MCF 10A (cell line): ENCODE measurements around the gene TNK2. TPM values are rescaled to one million over a fixed set of nuclear protein-coding genes. Genes with fewer than 3 reads are reported as not detected.

Experiments used
- BruUV-seq: library from RNA; stranded (reverse); fragments of 400-500 nt; replicated peaks from 2 replicates; lab custom pipeline; 2021; lab: Mats Ljungman, UMichigan
- CTCF ChIA-PET: fragments of 300-600 bp; sonication (Branson Sonifier 250); formaldehyde crosslinking; extraction: SDS; loops from one replicate; lab custom pipeline; 2021; ENCODE audit warnings: antibody characterized with exemption, inconsistent platforms; lab: Yijun Ruan, JAX
- POLR2A ChIA-PET: fragments of 300-600, 350-650 bp; sonication (Branson Sonifier 250); formaldehyde crosslinking; extraction: SDS; loops from one replicate; lab custom pipeline; 2020; ENCODE audit warnings: antibody characterized with exemption, inconsistent platforms; lab: Yijun Ruan, JAX
- DNase-seq: peaks from one replicate; pipeline ENCODE4 v3.0.0-alpha.2; 2018; ENCODE audit not compliant: unreplicated experiment
- H3K27ac Mint-ChIP-seq: one replicate; pipeline ENCODE4 v1.8.0; 2022; ENCODE audit warnings: mild to moderate bottlenecking, low read depth, mixed read lengths; ENCODE audit not compliant: unreplicated experiment
- H3K27me3 Mint-ChIP-seq: one replicate; pipeline ENCODE4 v1.8.0; 2022; ENCODE audit warnings: mixed read lengths; ENCODE audit not compliant: insufficient read depth, unreplicated experiment
- H3K36me3 Mint-ChIP-seq: one replicate; pipeline ENCODE4 v1.8.0; 2022; ENCODE audit warnings: mild to moderate bottlenecking, moderate library complexity, mixed read lengths; ENCODE audit not compliant: insufficient read depth, unreplicated experiment
- H3K4me1 Mint-ChIP-seq: one replicate; pipeline ENCODE4 v1.8.0; 2022; ENCODE audit warnings: mixed read lengths; ENCODE audit not compliant: insufficient read depth, unreplicated experiment
- H3K4me3 Mint-ChIP-seq: one replicate; pipeline ENCODE4 v1.8.0; 2022; ENCODE audit warnings: mild to moderate bottlenecking, moderate library complexity, mixed read lengths; ENCODE audit not compliant: unreplicated experiment
- H3K9me3 Mint-ChIP-seq: one replicate; pipeline ENCODE4 v1.8.0; 2022; ENCODE audit warnings: mixed read lengths; ENCODE audit not compliant: unreplicated experiment
- intact Hi-C: fragments of 100-400 bp; cut with micrococcal nuclease; formaldehyde crosslinking; loops from 2 replicates; pipeline ENCODE4 v1.14.1; 2022
- microRNA-seq: library from miRNA; unstranded; fragments of <30 nt; microRNA quantifications from one replicate; pipeline ENCODE4 v1.2.0, GENCODE V29; 2022
- total RNA-seq: library from RNA; stranded (reverse); gene quantifications from 2 replicates; pipeline ENCODE4 v1.2.3, GENCODE V29; 2022
- TF ChIP-seq, protein P1 (sequence below): fragments of 200-600 bp; IDR thresholded peaks from one replicate; pipeline ENCODE4 v1.8.0; 2022; ENCODE audit warnings: antibody characterized with exemption, mild to moderate bottlenecking; ENCODE audit not compliant: unreplicated experiment

Gene TNK2
- total RNA-seq, 1 experiment from 2014 or later: 75.8 TPM

DNA sequence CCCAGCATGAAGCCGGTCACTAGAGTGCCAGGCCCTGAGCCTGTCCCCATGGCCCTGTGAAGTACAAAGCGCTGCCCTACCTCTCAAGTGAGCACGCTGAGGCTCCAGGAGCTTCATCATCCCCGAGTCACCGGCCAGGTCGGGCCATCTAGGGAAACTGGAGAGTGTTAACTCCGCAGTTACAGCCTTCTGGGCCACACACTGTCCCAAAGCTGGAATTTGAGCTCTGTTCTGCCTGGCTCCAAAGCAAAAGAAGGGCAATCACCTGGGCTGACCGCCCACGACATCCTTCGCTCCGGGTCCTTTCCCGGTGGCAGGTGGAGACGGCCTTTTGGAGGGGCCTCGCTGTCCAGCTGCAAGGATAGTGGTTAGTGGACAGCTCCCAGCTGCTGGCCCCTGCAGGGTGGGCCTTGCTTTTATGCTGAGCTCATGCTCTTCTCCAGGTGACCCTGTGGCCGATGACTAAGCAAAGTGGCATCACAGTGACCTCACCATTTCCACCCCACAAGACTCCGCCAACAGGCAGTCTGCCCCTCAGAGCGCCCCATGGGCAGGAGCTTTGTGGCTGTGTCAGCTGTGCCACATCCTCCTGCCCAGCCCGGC, 93.1 kb downstream of the TNK2 start:
- intact Hi-C loops: no loop called here
- BruUV-seq: no TSS peak
- H3K4me3 Mint-ChIP-seq: no peak overlapping the region
- no peaks in the 10 kb centered on the region for H3K9me3 Mint-ChIP-seq
- peaks cover 63% of the 10 kb centered on the region for H3K27me3 Mint-ChIP-seq
- CTCF ChIA-PET: interaction anchor here (1.9 kb wide), 1 partner anchor 35 kb away, joined by 7 read pairs; no protein-coding TSS in a partner anchor
- no peaks in the 10 kb centered on the region for H3K36me3 Mint-ChIP-seq
- POLR2A ChIA-PET: no interaction called here
- peaks cover 4% of the 10 kb centered on the region for H3K4me1 Mint-ChIP-seq
- no peak overlapping the region for H3K27ac Mint-ChIP-seq
- TF ChIP-seq, protein P1, sequence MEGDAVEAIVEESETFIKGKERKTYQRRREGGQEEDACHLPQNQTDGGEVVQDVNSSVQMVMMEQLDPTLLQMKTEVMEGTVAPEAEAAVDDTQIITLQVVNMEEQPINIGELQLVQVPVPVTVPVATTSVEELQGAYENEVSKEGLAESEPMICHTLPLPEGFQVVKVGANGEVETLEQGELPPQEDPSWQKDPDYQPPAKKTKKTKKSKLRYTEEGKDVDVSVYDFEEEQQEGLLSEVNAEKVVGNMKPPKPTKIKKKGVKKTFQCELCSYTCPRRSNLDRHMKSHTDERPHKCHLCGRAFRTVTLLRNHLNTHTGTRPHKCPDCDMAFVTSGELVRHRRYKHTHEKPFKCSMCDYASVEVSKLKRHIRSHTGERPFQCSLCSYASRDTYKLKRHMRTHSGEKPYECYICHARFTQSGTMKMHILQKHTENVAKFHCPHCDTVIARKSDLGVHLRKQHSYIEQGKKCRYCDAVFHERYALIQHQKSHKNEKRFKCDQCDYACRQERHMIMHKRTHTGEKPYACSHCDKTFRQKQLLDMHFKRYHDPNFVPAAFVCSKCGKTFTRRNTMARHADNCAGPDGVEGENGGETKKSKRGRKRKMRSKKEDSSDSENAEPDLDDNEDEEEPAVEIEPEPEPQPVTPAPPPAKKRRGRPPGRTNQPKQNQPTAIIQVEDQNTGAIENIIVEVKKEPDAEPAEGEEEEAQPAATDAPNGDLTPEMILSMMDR: no peak
- no peak for DNase-seq

DNA sequence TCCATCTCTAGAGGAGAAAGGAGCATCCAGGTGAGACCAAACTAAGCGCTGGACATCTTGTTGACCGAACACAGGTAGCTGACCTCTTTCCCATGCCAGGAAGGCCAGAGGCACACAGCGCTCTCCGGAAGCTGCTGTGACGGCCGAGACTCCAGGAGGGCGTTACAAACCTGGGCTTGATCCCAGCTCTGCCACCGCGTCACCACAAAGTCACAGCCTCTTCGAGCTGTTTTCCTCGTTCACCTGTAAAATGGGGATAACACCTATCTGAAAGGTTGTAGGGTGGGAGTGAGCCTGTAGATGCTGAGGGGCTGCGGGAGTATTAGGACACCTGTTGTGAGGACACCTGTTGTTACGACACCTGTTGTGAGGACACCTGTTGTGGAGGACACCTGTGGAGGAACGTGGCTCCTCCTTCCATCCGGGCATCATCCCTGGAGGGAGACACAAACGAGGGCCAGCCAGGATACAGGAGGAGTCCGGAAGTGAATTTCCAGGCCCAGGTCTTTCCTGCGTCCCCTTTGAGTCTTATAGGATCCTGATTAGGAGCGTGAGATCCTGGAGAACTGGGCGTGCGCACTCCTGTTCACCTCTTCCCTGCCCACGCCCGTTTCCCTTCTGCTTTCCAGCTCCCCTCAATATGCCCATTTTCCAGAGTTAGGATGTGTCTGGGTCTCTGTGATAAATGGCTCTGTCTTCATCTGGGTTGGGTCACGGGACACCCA, 94.3 kb downstream of the TNK2 start:
- ChIA-PET CTCF (interaction anchor here (1.9 kb wide), 1 partner anchor 37 kb away, joined by 7 read pairs; no protein-coding TSS in a partner anchor), POLR2A (no interaction called here)
- no peak for DNase-seq
- TF ChIP-seq, protein P1: no peak
- no TSS peak for BruUV-seq
- no peaks in the 10 kb centered on the region for H3K9me3 Mint-ChIP-seq
- H3K4me1 Mint-ChIP-seq: peaks cover 9% of the 10 kb centered on the region
- intact Hi-C loops: no loop called here
- H3K36me3 Mint-ChIP-seq: no peaks in the 10 kb centered on the region
- H3K27ac Mint-ChIP-seq: no peak overlapping the region
- no peak overlapping the region for H3K4me3 Mint-ChIP-seq
- peaks cover 54% of the 10 kb centered on the region for H3K27me3 Mint-ChIP-seq

Small RNA genes lying within 50 kb of the gene (microRNA-seq; reads per million reads assigned to microRNA genes)
- gene MIR6829: not detected

Other genes starting within 250 kb of the TNK2 start
- 2.3 and 3.5 TPM in 2 replicates for gene MUC20, start 187.6 kb downstream of the TNK2 start, total RNA-seq
- gene MUC4, start 96.6 kb downstream of the TNK2 start, total RNA-seq: not detected in 2 replicates
- 72.9 and 108 TPM in 2 replicates for gene TFRC, start 173.5 kb upstream of the TNK2 start, total RNA-seq